HCT116 (cell line): ENCODE results near the gene FAXC. TPM values are rescaled to one million over a fixed set of nuclear protein-coding genes. Genes with fewer than 3 reads are reported as not detected.

Experiments
- ATAC-seq: fragments of 200-7000 bp; cut with Tn5 transposase; 2 replicates; pipeline ENCODE4 v1.9.1; 2020; ENCODE audit warnings: mild to moderate bottlenecking, moderate library complexity
- BruUV-seq: library from RNA; stranded (reverse); fragments of 400-500 nt; replicated peaks from 2 replicates; lab custom pipeline; 2021; lab: Mats Ljungman, UMichigan
- CTCF ChIA-PET: fragments of 300-600 bp; sonication (Branson Sonifier 250); formaldehyde crosslinking; loops from one replicate; lab custom pipeline; 2021; ENCODE audit warnings: antibody characterized with exemption; lab: Charles Lee
- POLR2A ChIA-PET: fragments of 300-600, 350-600 bp; sonication (Branson Sonifier 250); formaldehyde crosslinking; loops from one replicate; lab custom pipeline; 2021; ENCODE audit warnings: antibody characterized with exemption; lab: Charles Lee
- RAD21 ChIA-PET, 2 experiments: fragments of 300-600 bp; sonication (Branson Sonifier 250); formaldehyde crosslinking; loops; one replicate each; lab custom pipeline; 2023; ENCODE audit warnings: low total read pairs in 2 of 2; ENCODE audit not compliant: uncharacterized antibody in 2 of 2, unreplicated experiment in 2 of 2, low non-redundant PET in 1 of 2; lab: Charles Lee
- DNase-seq: peaks from one replicate; pipeline ENCODE4 v3.0.0-alpha.2; 2010; ENCODE audit warnings: low read depth, low spot score
- H2AFZ ChIP-seq: fragments of 200-600 bp; shearing (Covaris generic), sonication (generic); 2 replicates; pipeline ENCODE4 v1.6.1; 2017; ENCODE audit warnings: low read depth, mixed run types, mixed read lengths, antibody characterized with exemption, low read length; ENCODE audit not compliant: poor library complexity, severe bottlenecking
- H3K27ac ChIP-seq: 2 replicates; pipeline ENCODE4 v1.5.1; 2012; ENCODE audit warnings: low read depth, low read length
- H3K27me3 ChIP-seq: fragments of 200-600 bp; sonication (generic); 2 replicates; pipeline ENCODE4 v1.6.1; 2016; ENCODE audit warnings: mixed run types, low read length, mixed read lengths; ENCODE audit not compliant: insufficient read depth
- H3K36me3 ChIP-seq, 2 experiments: fragments of 200-500 bp in 1 of 2; fragments of 200-600 bp in 1 of 2; sonication (Bioruptor generic) in 1 of 2; sonication (generic) in 1 of 2; 2 replicates each; pipeline versions ENCODE4 v1.5.1 to v1.6.1; 2014 to 2016; ENCODE audit warnings: low read length in 2 of 2, inconsistent platforms in 1 of 2, mixed read lengths in 1 of 2, mixed run types in 1 of 2; ENCODE audit not compliant: insufficient read depth in 2 of 2, control insufficient read depth in 1 of 2
- H3K4me1 ChIP-seq, 2 experiments: fragments of 200-600 bp in 1 of 2; sonication (generic) in 1 of 2; 2 replicates each; pipeline versions ENCODE4 v1.5.1 to v1.6.1; 2012 to 2017; ENCODE audit warnings: low read length in 2 of 2, inconsistent platforms in 1 of 2, mild to moderate bottlenecking in 1 of 2, mixed read lengths in 1 of 2, mixed run types in 1 of 2, moderate library complexity in 1 of 2; ENCODE audit not compliant: insufficient read depth in 2 of 2, control insufficient read depth in 1 of 2
- H3K4me2 ChIP-seq: fragments of 200-600 bp; sonication (generic); 2 replicates; pipeline ENCODE4 v1.6.1; 2017; ENCODE audit warnings: mixed run types, low read length, mixed read lengths
- H3K4me3 ChIP-seq, 2 experiments: fragments of 200-600 bp in 1 of 2; sonication (generic) in 1 of 2; replicated peaks in 1 of 2; 2 replicates each; pipeline ENCODE4 v1.5.1; 2011 to 2016; ENCODE audit warnings: low read length in 2 of 2, control low read depth in 1 of 2, low read depth in 1 of 2, mild to moderate bottlenecking in 1 of 2, mixed read lengths in 1 of 2, mixed run types in 1 of 2
- H3K79me2 ChIP-seq: fragments of 200-600 bp; sonication (generic); 2 replicates; pipeline ENCODE4 v1.6.1; 2017; ENCODE audit warnings: mild to moderate bottlenecking, mixed run types, low read length, moderate library complexity, mixed read lengths; ENCODE audit not compliant: insufficient read depth
- H3K9ac ChIP-seq: fragments of 200-600 bp; sonication (generic); 2 replicates; pipeline ENCODE4 v1.6.1; 2016; ENCODE audit warnings: low read length, mixed read lengths
- H3K9me2 ChIP-seq: fragments of 200-600 bp; sonication (generic), shearing (Covaris generic); 2 replicates; pipeline ENCODE4 v1.6.1; 2017; ENCODE audit warnings: mixed run types, mild to moderate bottlenecking, moderate library complexity; ENCODE audit not compliant: insufficient read depth
- H3K9me3 ChIP-seq, 2 experiments: fragments of 200-500 bp in 1 of 2; fragments of 200-600 bp in 1 of 2; sonication (Bioruptor generic) in 1 of 2; sonication (generic) in 1 of 2; 2 replicates each; pipeline ENCODE4 v1.6.1; 2014 to 2017; ENCODE audit warnings: low read length in 2 of 2, mixed read lengths in 2 of 2, inconsistent platforms in 1 of 2, low read depth in 1 of 2, mild to moderate bottlenecking in 1 of 2, mixed run types in 1 of 2, moderate library complexity in 1 of 2; ENCODE audit not compliant: control insufficient read depth in 1 of 2, insufficient read depth in 1 of 2
- H4K20me1 ChIP-seq: fragments of 200-600 bp; sonication (generic), shearing (Covaris generic); 2 replicates; pipeline ENCODE4 v1.6.1; 2017; ENCODE audit warnings: mixed run types, mild to moderate bottlenecking, moderate library complexity; ENCODE audit not compliant: insufficient read depth
- ATF3 ChIP-seq: IDR thresholded peaks from 2 replicates; pipeline ENCODE4 v1.6.1; 2012
- CBX3 ChIP-seq: IDR thresholded peaks from 2 replicates; pipeline ENCODE4 v1.6.1; 2012; ENCODE audit warnings: low read depth
- CTCF ChIP-seq, 3 experiments: fragments of 200-600 bp in 1 of 3; sonication (generic) in 1 of 3; IDR thresholded peaks in 2 of 3; conservative IDR thresholded peaks in 1 of 3; 2 replicates each; pipeline ENCODE4 v1.5.1; 2012 to 2017; ENCODE audit warnings: low read depth in 2 of 3, low read length in 2 of 3, antibody characterized with exemption in 1 of 3, borderline replicate concordance in 1 of 3, control low read depth in 1 of 3, mild to moderate bottlenecking in 1 of 3, mixed read lengths in 1 of 3, mixed run types in 1 of 3, moderate library complexity in 1 of 3; ENCODE audit not compliant: insufficient read depth in 1 of 3
- EZH2 ChIP-seq: fragments of 200-600 bp; sonication (generic); IDR thresholded peaks from 2 replicates; pipeline ENCODE4 v1.6.1; 2017; ENCODE audit warnings: antibody characterized with exemption, mixed run types
- FOSL1 ChIP-seq: IDR thresholded peaks from 2 replicates; pipeline ENCODE4 v1.6.1; 2012; ENCODE audit warnings: low read depth
- MAX ChIP-seq: IDR thresholded peaks from 2 replicates; pipeline ENCODE4 v1.6.1; 2012
- POLR2A ChIP-seq: IDR thresholded peaks from 2 replicates; pipeline ENCODE4 v1.7.0; 2011; ENCODE audit warnings: borderline replicate concordance; ENCODE audit not compliant: insufficient read depth, insufficient read length; ENCODE audit errors: extremely low read depth
- POLR2AphosphoS5 ChIP-seq: IDR thresholded peaks from 2 replicates; pipeline ENCODE4 v1.6.1; 2011; ENCODE audit warnings: mild to moderate bottlenecking, low read depth, low read length, moderate library complexity
- RAD21 ChIP-seq: IDR thresholded peaks from 2 replicates; pipeline ENCODE4 v1.6.1; 2012; ENCODE audit warnings: low read depth, mild to moderate bottlenecking
- SIN3A ChIP-seq: IDR thresholded peaks from 2 replicates; pipeline ENCODE4 v1.6.1; 2012; ENCODE audit warnings: low read depth
- SP1 ChIP-seq: IDR thresholded peaks from 2 replicates; pipeline ENCODE4 v1.6.1; 2012; ENCODE audit warnings: low read depth
- SRF ChIP-seq: IDR thresholded peaks from 2 replicates; pipeline ENCODE4 v1.6.1; 2012; ENCODE audit warnings: low read depth
- ZBTB33 ChIP-seq: IDR thresholded peaks from 2 replicates; pipeline ENCODE4 v1.6.1; 2011; ENCODE audit warnings: mild to moderate bottlenecking, low read length, moderate library complexity; ENCODE audit not compliant: insufficient replicate concordance; ENCODE audit errors: extremely low read depth
- intact Hi-C: fragments of 100-400 bp; cut with micrococcal nuclease; formaldehyde crosslinking; loops from 2 replicates; pipeline ENCODE4 v1.10.0; 2022
- total RNA-seq: library from RNA; stranded (reverse); gene quantifications from one replicate; pipeline ENCODE4 v1.2.1, GENCODE V29; 2021; ENCODE audit not compliant: unreplicated experiment

The FAXC gene
- total RNA-seq, 1 experiment from 2014 or later, result 4.7 TPM

GRCh38 chr6:99308788-99309187 is 40.7 kb downstream of the FAXC start:
- no peak overlapping the region for H3K27ac ChIP-seq
- no peak overlapping the region for H2AFZ ChIP-seq
- no peaks in the 10 kb centered on the region for H3K79me2 ChIP-seq
- RAD21 ChIA-PET, result no interaction called here
- no peaks in the 10 kb centered on the region for H3K9me2 ChIP-seq
- no peak for ATAC-seq
- no peaks in the 10 kb centered on the region for H4K20me1 ChIP-seq
- BruUV-seq, result no TSS peak
- H3K9ac ChIP-seq, result no peak overlapping the region
- no peak overlapping the region for H3K4me2 ChIP-seq
- POLR2A ChIA-PET, result no interaction called here
- H3K4me1 ChIP-seq, result no peaks in the 10 kb centered on the region
- no peaks in the 10 kb centered on the region for H3K36me3 ChIP-seq
- CTCF ChIA-PET, result no interaction called here
- intact Hi-C loops, result no loop called here
- H3K27me3 ChIP-seq, result no peaks in the 10 kb centered on the region
- no peaks in the 10 kb centered on the region for H3K9me3 ChIP-seq
- TF ChIP-seq CBX3 (no peak), SP1 (no peak), SIN3A (no peak), SRF (no peak)
- H3K4me3 ChIP-seq, result no peak overlapping the region
- DNase-seq, result no peak

- Histone ChIP-seq H4K20me1 (no peaks in the 10 kb centered on the region), H3K27me3 (no peaks in the 10 kb centered on the region), H3K4me3 (no peak overlapping the region), H3K9ac (no peak overlapping the region), H3K79me2 (no peaks in the 10 kb centered on the region), H2AFZ (no peak overlapping the region), H3K9me2 (no peaks in the 10 kb centered on the region), H3K4me2 (no peak overlapping the region), H3K4me1 (no peaks in the 10 kb centered on the region), H3K9me3 (no peaks in the 10 kb centered on the region), H3K27ac (no peak overlapping the region), H3K36me3 (no peaks in the 10 kb centered on the region)
- no peak for DNase-seq
- RAD21 ChIA-PET, result no interaction called here
- TF ChIP-seq RAD21 (no peak), ATF3 (no peak), POLR2A (no peak), SP1 (no peak), EZH2 (no peak), MAX (no peak), CTCF (IDR thresholded peaks at IDR 0.05 in 2 of 3, conservative IDR thresholded peaks at IDR 0.05 in 1 of 3; ENCODE audit: borderline replicate concordance in 1 of 3, insufficient read depth in 1 of 3, low read depth in 2 of 3, low read length in 2 of 3) (no peak), POLR2AphosphoS5 (no peak), FOSL1 (no peak), ZBTB33 (no peak)
- CTCF ChIA-PET, result interaction anchor here (1.4 kb wide), 1 partner anchor 23 kb away, joined by 3 read pairs; no protein-coding TSS in a partner anchor
- intact Hi-C loops, result no loop called here
- no peak for ATAC-seq
- BruUV-seq, result no TSS peak
- POLR2A ChIA-PET, result no interaction called here
These were observed 42.1 kb downstream of the FAXC start for GRCh38 chr6:99307295-99307907.
